GM19397 (cell line): ENCODE results near the gene ANKEF1.

ENCODE experiments used
- ATAC-seq: cut with Tn5 transposase; IDR thresholded peaks from one replicate; pipeline ENCODE4 v1.9.1; 2021; ENCODE audit warnings: mild to moderate bottlenecking, moderate library complexity; ENCODE audit not compliant: unreplicated experiment

The ANKEF1 gene

GRCh38 chr20:10034717-10035571 is at the start of gene ANKEF1:
TSS of gene ANKEF1 (plus strand) at chr20:10034987. CDS start at chr20:10038302, 3,315 bp downstream.
- peak; percentile 98 for ATAC-seq

GRCh38 chr20:9985281-9985680 is 49.5 kb upstream of the ANKEF1 start:
- no peak for ATAC-seq

GRCh38 chr20:9985773-9986172 is 49.0 kb upstream of the ANKEF1 start:
- no peak for ATAC-seq

GRCh38 chr20:9989066-9989724 is 45.6 kb upstream of the ANKEF1 start:
- ATAC-seq, result no peak

GRCh38 chr20:9993137-9993536 is 41.6 kb upstream of the ANKEF1 start:
- no peak for ATAC-seq

- ATAC-seq, result no peak
Measured at GRCh38 chr20:9994676-9995075, 40.1 kb upstream of the ANKEF1 start.

- ATAC-seq, result no peak
Measured at GRCh38 chr20:9995510-9996272, 39.1 kb upstream of the ANKEF1 start.

GRCh38 chr20:9996944-9997343 is 37.8 kb upstream of the ANKEF1 start:
- no peak for ATAC-seq

GRCh38 chr20:9999645-10000044 is 35.1 kb upstream of the ANKEF1 start:
- no peak for ATAC-seq

- ATAC-seq, result no peak
Measured at GRCh38 chr20:10002866-10003265, 31.9 kb upstream of the ANKEF1 start.

GRCh38 chr20:10004900-10005299 is 29.9 kb upstream of the ANKEF1 start:
- ATAC-seq, result no peak

GRCh38 chr20:10005885-10006284 is 28.9 kb upstream of the ANKEF1 start:
- no peak for ATAC-seq

- ATAC-seq, result no peak
Measured at GRCh38 chr20:10006447-10007090, 28.2 kb upstream of the ANKEF1 start.

- no peak for ATAC-seq
Measured at GRCh38 chr20:10007158-10007557, 27.6 kb upstream of the ANKEF1 start.

GRCh38 chr20:10007747-10008146 is 27.0 kb upstream of the ANKEF1 start:
- ATAC-seq, result no peak

GRCh38 chr20:10012464-10012863 is 22.3 kb upstream of the ANKEF1 start:
- ATAC-seq, result no peak

- ATAC-seq, result no peak
Measured at GRCh38 chr20:10014431-10014830, 20.4 kb upstream of the ANKEF1 start.

- no peak for ATAC-seq
Measured at GRCh38 chr20:10020937-10021336, 13.8 kb upstream of the ANKEF1 start.

- no peak for ATAC-seq
Measured at GRCh38 chr20:10022625-10023024, 12.2 kb upstream of the ANKEF1 start.

- ATAC-seq, result no peak
Measured at GRCh38 chr20:10023911-10024310, 10.9 kb upstream of the ANKEF1 start.
